ENCODE measurements around the gene CSNK1G3. TPM values are rescaled to one million over a fixed set of nuclear protein-coding genes. Genes with fewer than 3 reads are reported as not detected.
"Not testable (repeated sequence)": the region's sequence is repeated elsewhere in the genome, so short reads cannot be mapped to it uniquely, and the experiment has no call there.

Gene CSNK1G3
- total and polyA plus RNA-seq, 2 of the 4 experiments (the other 2 are of a cell fraction), result 16.4 to 26.2 TPM

DNA sequence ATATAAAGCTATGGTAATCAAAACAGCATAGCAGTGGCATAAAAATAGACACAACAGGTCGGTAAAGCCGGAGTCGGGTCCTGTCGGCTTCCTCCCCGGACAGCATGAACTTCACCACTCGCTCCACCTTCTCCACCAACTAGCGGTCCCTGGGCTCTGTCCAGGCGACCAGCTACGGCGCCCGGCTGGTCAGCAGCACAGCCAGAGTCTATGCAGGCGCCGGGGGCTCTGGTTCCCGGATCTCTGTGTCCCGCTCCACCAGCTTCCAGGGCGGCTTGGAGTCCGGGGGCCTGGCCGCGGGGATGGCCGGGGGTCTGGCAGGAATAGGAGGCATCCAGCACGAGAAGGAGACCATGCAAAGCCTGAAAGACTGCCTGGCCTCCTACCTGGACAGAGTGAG is 124.0 kb downstream of the CSNK1G3 start:
- Histone ChIP-seq H3K56ac (ENCODE audit: extremely low read depth, insufficient read depth, low read length) (no peak overlapping the region), H2AFZ (replicated peaks; ENCODE audit: low read length, poor library complexity) (no peak overlapping the region), H3K4me3 (ENCODE audit: insufficient read depth, low read depth, low read length) (no peak overlapping the region), H4K91ac (ENCODE audit: insufficient read depth, low read depth, low read length) (no peak overlapping the region), H3K27ac (ENCODE audit: insufficient read depth, low read length) (no peak overlapping the region), H2AK9ac (replicated peaks; ENCODE audit: low read depth, low read length, poor library complexity) (no peak overlapping the region), H3K9me3 (ENCODE audit: control insufficient read depth, insufficient read depth, low read length) (no peaks in the 10 kb centered on the region; the same call in 1 of the 2 replicates), H3K27me3 (ENCODE audit: control insufficient read depth, insufficient read depth, low read length) (no peaks in the 10 kb centered on the region), H3K4me2 (ENCODE audit: low read depth, low read length) (no peak overlapping the region), H2BK5ac (ENCODE audit: low read depth, low read length, poor library complexity, severe bottlenecking) (no peak overlapping the region), H4K20me1 (ENCODE audit: insufficient read depth, low read length) (no peaks in the 10 kb centered on the region), H3K9me1 (ENCODE audit: insufficient read depth, low read length) (no peaks in the 10 kb centered on the region), H2BK20ac (ENCODE audit: low read depth, low read length) (no peak overlapping the region), H2BK120ac (ENCODE audit: low read depth, low read length) (no peak overlapping the region), H3K23ac (ENCODE audit: low read depth, low read length) (no peak overlapping the region), H3K9ac (ENCODE audit: low read depth, low read length) (no peak overlapping the region), H2BK15ac (ENCODE audit: low read depth, low read length) (no peak overlapping the region), H3K14ac (replicated peaks; ENCODE audit: low read depth, low read length) (no peak overlapping the region), H3K79me1 (ENCODE audit: low read depth in 1 of 2, low read length in 2 of 2) (no peaks in the 10 kb centered on the region), H3K18ac (ENCODE audit: low read depth, low read length) (no peak overlapping the region), H3K36me3 (ENCODE audit: control insufficient read depth, insufficient read depth, low read length) (no peaks in the 10 kb centered on the region), H4K8ac (ENCODE audit: low read depth in 2 of 2, low read length in 2 of 2) (no peak overlapping the region), H3K4ac (ENCODE audit: low read depth, low read length) (no peak overlapping the region), H3K4me1 (ENCODE audit: control insufficient read depth, insufficient read depth, low read length) (no peaks in the 10 kb centered on the region), H2AK5ac (ENCODE audit: low read depth, low read length) (no peak overlapping the region), H4K5ac (ENCODE audit: low read depth, low read length) (no peak overlapping the region)
- no TSS peak for BruUV-seq (replicated peaks)
- in situ Hi-C loops (cut with MboI; ENCODE audit: low sequenced_read_pairs) (no loop called here), dilution Hi-C loops (cut with HindIII; ENCODE audit: low sequenced_read_pairs, unreplicated experiment) (no loop called here), intact Hi-C loops (cut with micrococcal nuclease) (no loop called here)
- no peak for ATAC-seq (ENCODE audit: low read depth)
- POLR2A ChIA-PET (ENCODE audit: unreplicated experiment), result no interaction called here
- DNase-seq, result no peak
- 87% methylated on average over 11 of the region's 21 CpGs; no CpG with 5 or more reads in 1 of the 2 experiments for WGBS, 2 experiments (ENCODE audit: extremely low coverage in 2 of 2, insufficient read length in 1 of 2)
- no peak for TF ChIP-seq MAFK (IDR thresholded peaks at IDR 0.05; ENCODE audit: low read depth, low read length)
- TF ChIP-seq, protein P1, sequence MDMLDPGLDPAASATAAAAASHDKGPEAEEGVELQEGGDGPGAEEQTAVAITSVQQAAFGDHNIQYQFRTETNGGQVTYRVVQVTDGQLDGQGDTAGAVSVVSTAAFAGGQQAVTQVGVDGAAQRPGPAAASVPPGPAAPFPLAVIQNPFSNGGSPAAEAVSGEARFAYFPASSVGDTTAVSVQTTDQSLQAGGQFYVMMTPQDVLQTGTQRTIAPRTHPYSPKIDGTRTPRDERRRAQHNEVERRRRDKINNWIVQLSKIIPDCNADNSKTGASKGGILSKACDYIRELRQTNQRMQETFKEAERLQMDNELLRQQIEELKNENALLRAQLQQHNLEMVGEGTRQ (IDR thresholded peaks at IDR 0.05; ENCODE audit: low read depth, low read length), result no peak
- no peak for TF ChIP-seq POLR2A (IDR thresholded peaks at IDR 0.05; ENCODE audit: low read depth, low read length)
- TF ChIP-seq SMC3 (IDR thresholded peaks at IDR 0.05; ENCODE audit: low read depth, low read length), result no peak
- CTCF ChIA-PET, result no interaction called here

DNA sequence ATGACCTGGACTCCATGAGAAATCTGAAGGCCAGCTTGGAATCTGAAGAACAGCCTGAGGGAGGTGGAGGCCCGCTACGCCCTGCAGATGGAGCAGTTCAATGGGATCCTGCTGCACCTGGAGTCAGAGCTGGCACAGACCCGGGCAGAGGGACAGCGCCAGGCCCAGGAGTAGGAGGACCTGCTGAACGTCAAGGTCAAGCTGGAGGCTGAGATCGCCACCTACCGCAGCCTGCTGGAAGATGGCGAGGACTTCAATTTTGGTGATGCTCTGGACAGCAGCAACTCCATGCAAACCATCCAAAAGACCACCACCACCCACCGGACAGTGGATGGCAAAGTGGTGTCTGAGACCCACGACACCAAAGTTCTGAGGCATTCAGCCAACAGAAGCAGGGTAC is 125.1 kb downstream of the CSNK1G3 start:
- DNase-seq; H2BK20ac ChIP-seq (ENCODE audit: low read depth, low read length); H4K91ac ChIP-seq (ENCODE audit: insufficient read depth, low read depth, low read length); H3K36me3 ChIP-seq (ENCODE audit: control insufficient read depth, insufficient read depth, low read length); H3K27me3 ChIP-seq (ENCODE audit: control insufficient read depth, insufficient read depth, low read length); H3K4me2 ChIP-seq (ENCODE audit: low read depth, low read length); dilution Hi-C loops (cut with HindIII; ENCODE audit: low sequenced_read_pairs, unreplicated experiment); ATAC-seq (ENCODE audit: low read depth); H4K20me1 ChIP-seq (ENCODE audit: insufficient read depth, low read length); H3K14ac ChIP-seq (replicated peaks; ENCODE audit: low read depth, low read length); H4K5ac ChIP-seq (ENCODE audit: low read depth, low read length); H3K9ac ChIP-seq (ENCODE audit: low read depth, low read length); H3K27ac ChIP-seq (ENCODE audit: insufficient read depth, low read length); in situ Hi-C loops (cut with MboI; ENCODE audit: low sequenced_read_pairs); H3K4me3 ChIP-seq (ENCODE audit: insufficient read depth, low read depth, low read length); H3K56ac ChIP-seq (ENCODE audit: extremely low read depth, insufficient read depth, low read length); H2BK15ac ChIP-seq (ENCODE audit: low read depth, low read length); BruUV-seq (replicated peaks); H2AK5ac ChIP-seq (ENCODE audit: low read depth, low read length); H3K9me3 ChIP-seq (ENCODE audit: control insufficient read depth, insufficient read depth, low read length); H2AK9ac ChIP-seq (replicated peaks; ENCODE audit: low read depth, low read length, poor library complexity); H3K23ac ChIP-seq (ENCODE audit: low read depth, low read length); CTCF ChIA-PET; intact Hi-C loops (cut with micrococcal nuclease); H2BK5ac ChIP-seq (ENCODE audit: low read depth, low read length, poor library complexity, severe bottlenecking); H3K4ac ChIP-seq (ENCODE audit: low read depth, low read length); POLR2A ChIA-PET (ENCODE audit: unreplicated experiment); H2BK120ac ChIP-seq (ENCODE audit: low read depth, low read length); H3K18ac ChIP-seq (ENCODE audit: low read depth, low read length); H3K4me1 ChIP-seq (ENCODE audit: control insufficient read depth, insufficient read depth, low read length); H4K8ac ChIP-seq (ENCODE audit: low read depth in 2 of 2, low read length in 2 of 2); H3K9me1 ChIP-seq (ENCODE audit: insufficient read depth, low read length); H2AFZ ChIP-seq (replicated peaks; ENCODE audit: low read length, poor library complexity); H3K79me1 ChIP-seq (ENCODE audit: low read depth in 1 of 2, low read length in 2 of 2): not testable (repeated sequence)
- no CpG with 5 or more reads among the region's 10 CpGs for WGBS, 2 experiments (ENCODE audit: extremely low coverage in 2 of 2, insufficient read length in 1 of 2)

Measured in IMR-90 (cell line).